Measurements from ENCODE around the gene LYPLAL1. TPM values are rescaled to one million over a fixed set of nuclear protein-coding genes. Genes with fewer than 3 reads are reported as not detected.

The LYPLAL1 gene
- total RNA-seq, 1 donor from 2014 or later, result 17.4 TPM

DNA sequence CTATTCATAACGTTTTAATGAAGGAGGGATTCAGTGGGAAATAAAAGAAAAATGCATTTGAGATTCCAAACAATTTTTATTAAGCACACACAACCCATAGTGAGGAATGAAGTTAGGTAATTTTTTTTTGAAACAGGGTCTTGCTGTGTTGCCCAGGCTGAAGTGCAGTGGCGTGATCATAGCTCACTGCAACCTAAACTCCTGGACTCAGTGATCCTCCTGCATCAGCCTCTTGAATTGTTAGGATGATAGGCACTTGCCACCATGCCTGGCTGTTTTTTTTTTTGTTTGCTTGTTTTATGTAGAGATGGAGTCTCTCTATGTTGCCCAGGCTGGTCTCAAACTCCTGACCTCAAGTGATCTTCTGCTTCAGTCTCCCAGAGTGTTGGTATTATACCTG, 28.9 kb downstream of the LYPLAL1 start:
- Mint-ChIP-seq H3K9me3 (ENCODE audit: unreplicated experiment) (no peaks in the 10 kb centered on the region), H3K4me3 (ENCODE audit: unreplicated experiment) (no peak overlapping the region), H3K27ac (ENCODE audit: unreplicated experiment) (no peak overlapping the region), H3K27me3 (ENCODE audit: unreplicated experiment) (no peaks in the 10 kb centered on the region), H3K4me1 (ENCODE audit: low read depth, unreplicated experiment) (no peaks in the 10 kb centered on the region), H3K36me3 (ENCODE audit: unreplicated experiment) (no peaks in the 10 kb centered on the region)
- no peak for TF ChIP-seq CTCF (IDR thresholded peaks at IDR 0.05; ENCODE audit: partially characterized antibody, unreplicated experiment)
- no peak for DNase-seq

DNA sequence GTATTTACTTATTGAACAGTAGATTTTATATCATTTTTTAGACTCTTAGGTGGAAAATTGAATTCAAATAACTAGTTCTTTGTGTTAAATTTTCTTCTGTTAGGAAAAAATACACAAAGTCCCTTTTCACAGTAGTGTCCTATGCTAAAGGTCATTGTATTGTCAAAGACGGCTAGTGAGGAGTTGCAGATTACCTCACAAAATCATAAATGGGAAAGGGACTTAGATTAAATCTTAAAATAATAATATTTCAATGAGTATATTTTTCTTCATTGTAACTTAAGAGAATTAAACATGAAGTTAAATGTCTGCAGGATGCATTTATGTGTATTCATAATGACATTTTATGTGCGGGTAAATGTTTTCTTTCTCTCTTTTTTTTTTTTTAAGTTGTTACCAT, 32.7 kb downstream of the LYPLAL1 start:
- Mint-ChIP-seq H3K27me3 (ENCODE audit: unreplicated experiment) (no peaks in the 10 kb centered on the region), H3K9me3 (ENCODE audit: unreplicated experiment) (no peaks in the 10 kb centered on the region), H3K36me3 (ENCODE audit: unreplicated experiment) (no peaks in the 10 kb centered on the region), H3K4me3 (ENCODE audit: unreplicated experiment) (no peak overlapping the region), H3K4me1 (ENCODE audit: low read depth, unreplicated experiment) (no peaks in the 10 kb centered on the region), H3K27ac (ENCODE audit: unreplicated experiment) (no peak overlapping the region)
- TF ChIP-seq CTCF (IDR thresholded peaks at IDR 0.05; ENCODE audit: partially characterized antibody, unreplicated experiment), result no peak
- no peak for DNase-seq

GRCh38 chr1:219209578-219209977, 35.9 kb downstream of the LYPLAL1 start:
- TF ChIP-seq CTCF (IDR thresholded peaks at IDR 0.05; ENCODE audit: partially characterized antibody, unreplicated experiment), result no peak
- no peak overlapping the region for H3K4me3 Mint-ChIP-seq (ENCODE audit: unreplicated experiment)
- H3K27me3 Mint-ChIP-seq (ENCODE audit: unreplicated experiment), result no peaks in the 10 kb centered on the region
- DNase-seq, result no peak
- H3K27ac Mint-ChIP-seq (ENCODE audit: unreplicated experiment), result no peak overlapping the region
- H3K36me3 Mint-ChIP-seq (ENCODE audit: unreplicated experiment), result no peaks in the 10 kb centered on the region
- H3K9me3 Mint-ChIP-seq (ENCODE audit: unreplicated experiment), result no peaks in the 10 kb centered on the region
- no peaks in the 10 kb centered on the region for H3K4me1 Mint-ChIP-seq (ENCODE audit: low read depth, unreplicated experiment)

- no peak for TF ChIP-seq CTCF (IDR thresholded peaks at IDR 0.05; ENCODE audit: partially characterized antibody, unreplicated experiment)
- DNase-seq, result no peak
- Mint-ChIP-seq H3K4me1 (ENCODE audit: low read depth, unreplicated experiment) (no peaks in the 10 kb centered on the region), H3K27ac (ENCODE audit: unreplicated experiment) (no peak overlapping the region), H3K27me3 (ENCODE audit: unreplicated experiment) (no peaks in the 10 kb centered on the region), H3K36me3 (ENCODE audit: unreplicated experiment) (no peaks in the 10 kb centered on the region), H3K9me3 (ENCODE audit: unreplicated experiment) (no peaks in the 10 kb centered on the region), H3K4me3 (ENCODE audit: unreplicated experiment) (no peak overlapping the region)
Measured at GRCh38 chr1:219210067-219210466, 36.4 kb downstream of the LYPLAL1 start.

DNA sequence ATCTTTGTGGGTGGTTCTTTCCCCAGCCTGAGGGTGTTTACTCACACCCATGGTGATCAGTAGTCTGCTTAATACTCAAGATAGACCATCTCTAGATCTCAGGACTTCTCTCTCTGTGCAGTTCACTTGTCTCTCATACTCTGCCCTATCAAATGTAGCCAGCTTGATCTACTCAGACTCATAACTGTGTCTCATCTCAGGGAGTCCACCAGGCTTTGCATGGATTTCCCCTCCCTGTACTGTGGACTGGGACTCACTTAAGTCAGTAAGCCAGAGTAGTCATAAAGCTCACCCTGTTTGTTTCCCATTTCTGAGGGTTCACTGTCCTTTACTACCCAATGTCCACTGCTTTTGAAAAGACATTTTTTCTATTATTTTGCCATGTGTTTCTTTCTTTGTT, 41.8 kb downstream of the LYPLAL1 start:
- Mint-ChIP-seq H3K9me3 (ENCODE audit: unreplicated experiment) (no peaks in the 10 kb centered on the region), H3K4me3 (ENCODE audit: unreplicated experiment) (no peak overlapping the region), H3K4me1 (ENCODE audit: low read depth, unreplicated experiment) (peaks cover 4% of the 10 kb centered on the region), H3K36me3 (ENCODE audit: unreplicated experiment) (no peaks in the 10 kb centered on the region), H3K27ac (ENCODE audit: unreplicated experiment) (no peak overlapping the region), H3K27me3 (ENCODE audit: unreplicated experiment) (no peaks in the 10 kb centered on the region)
- no peak for DNase-seq
- no peak for TF ChIP-seq CTCF (IDR thresholded peaks at IDR 0.05; ENCODE audit: partially characterized antibody, unreplicated experiment)

All from glutamatergic neuron (in vitro differentiated cells).